ENCODE results near the gene F12.
A peak's percentile ranks its signal among the peaks of the same experiment; 100 is the strongest.

F12 gene

DNA sequence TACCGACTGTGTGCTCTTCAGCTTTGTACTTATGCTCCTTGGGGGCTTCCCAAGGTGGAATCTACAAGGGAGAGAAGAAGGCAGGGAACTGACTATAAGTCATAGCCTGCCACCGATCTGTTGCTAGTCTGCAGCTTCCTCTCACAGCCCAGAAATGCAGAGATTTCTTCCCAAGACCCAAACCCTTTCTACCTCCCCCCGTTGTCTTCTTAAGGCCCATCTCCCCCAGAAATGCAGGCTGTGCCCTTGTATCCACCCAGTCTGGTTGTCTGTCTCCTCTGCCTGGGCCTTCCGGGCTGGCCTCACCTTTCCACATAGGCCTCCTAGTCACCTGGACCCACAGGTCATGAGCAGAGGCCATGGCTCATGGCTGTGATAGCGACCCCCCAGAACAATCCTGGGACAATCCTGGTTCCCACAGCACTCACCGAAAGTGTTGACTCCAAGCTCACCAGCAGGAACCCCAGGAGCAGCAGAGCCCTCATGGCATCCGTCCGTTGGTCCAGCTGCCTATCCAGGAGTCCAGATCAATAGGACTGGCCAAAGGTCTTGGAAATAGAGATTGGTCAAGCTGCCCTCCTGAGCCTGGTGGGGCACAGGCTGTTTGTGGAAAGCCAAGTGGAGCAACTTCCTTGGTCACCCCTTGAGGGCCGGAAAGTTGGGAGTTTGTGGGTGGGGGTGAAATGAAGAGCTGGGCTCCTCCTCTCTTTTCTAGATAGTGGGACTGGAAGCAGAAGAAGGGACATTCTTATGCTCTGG, at the start of gene F12:
Gene F12, minus strand, starts transcription at position 522 of the 759 bp plus-strand sequence. Its CDS starts 37 bp downstream, at position 485.
- no peak for DNase-seq

DNA sequence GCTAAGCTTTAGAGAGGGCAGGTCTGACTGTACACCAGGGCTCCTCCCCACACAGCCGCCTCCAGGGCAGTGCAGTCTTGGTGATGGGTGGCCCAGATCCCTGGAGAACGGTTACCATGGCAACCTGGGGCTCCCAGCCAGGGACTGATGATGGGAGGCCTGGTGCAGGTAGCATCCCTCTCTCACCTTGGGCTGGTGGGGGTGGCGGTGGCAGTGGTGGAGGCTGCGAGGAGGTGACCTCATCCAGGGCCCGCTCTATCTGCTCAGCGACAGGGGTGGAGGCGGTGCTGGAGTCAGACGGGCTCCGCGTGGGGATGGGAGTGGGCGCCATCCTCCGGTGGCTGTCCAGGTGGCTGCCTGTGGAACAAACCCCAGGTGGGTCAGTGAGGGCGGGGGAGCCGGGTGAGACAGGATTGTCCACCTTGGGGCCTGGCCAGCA, 49.6 kb upstream of the F12 start:
- no peak for DNase-seq

DNA sequence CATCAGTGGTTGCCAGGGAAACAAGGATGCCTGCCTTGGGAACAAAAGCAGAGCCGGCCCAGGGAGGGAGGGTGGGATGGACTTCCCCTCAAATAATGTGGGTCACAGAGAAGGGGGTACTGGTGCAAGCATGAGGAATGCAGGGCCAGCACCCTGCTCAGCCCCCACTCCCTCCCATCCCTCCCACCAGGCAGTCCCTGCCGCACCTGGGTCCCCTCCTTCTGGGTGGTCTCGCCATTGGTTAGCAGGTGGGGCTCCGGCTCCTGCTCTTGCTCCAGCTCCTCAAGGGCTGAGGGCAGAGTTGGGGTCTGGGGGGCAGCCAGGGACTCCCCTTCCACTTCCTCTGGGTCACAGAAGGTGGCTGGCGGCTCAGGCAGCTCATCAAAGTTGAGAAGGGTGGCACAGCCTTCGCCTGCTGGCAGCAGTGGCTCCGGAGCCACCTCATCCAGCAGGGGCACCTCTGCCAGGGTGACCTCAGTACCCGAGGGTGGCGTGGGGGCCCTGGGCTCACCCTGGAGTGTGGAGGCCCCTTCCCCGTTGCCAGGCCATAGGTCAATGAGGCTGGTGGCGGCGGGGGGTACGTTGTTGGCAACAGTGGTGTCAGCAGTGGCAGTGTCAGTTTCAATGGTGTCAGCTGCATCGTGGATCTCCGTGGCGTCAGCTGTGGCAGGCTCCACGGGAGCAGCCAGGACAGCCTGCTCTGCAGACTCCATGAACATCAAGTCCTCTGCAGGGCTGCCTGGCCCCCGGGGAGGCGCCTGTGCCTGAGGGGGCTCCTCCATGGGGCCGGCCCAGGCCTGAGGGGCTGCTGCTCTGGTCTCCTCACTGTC, 48.7 kb upstream of the F12 start:
- DNase-seq: no peak

DNA sequence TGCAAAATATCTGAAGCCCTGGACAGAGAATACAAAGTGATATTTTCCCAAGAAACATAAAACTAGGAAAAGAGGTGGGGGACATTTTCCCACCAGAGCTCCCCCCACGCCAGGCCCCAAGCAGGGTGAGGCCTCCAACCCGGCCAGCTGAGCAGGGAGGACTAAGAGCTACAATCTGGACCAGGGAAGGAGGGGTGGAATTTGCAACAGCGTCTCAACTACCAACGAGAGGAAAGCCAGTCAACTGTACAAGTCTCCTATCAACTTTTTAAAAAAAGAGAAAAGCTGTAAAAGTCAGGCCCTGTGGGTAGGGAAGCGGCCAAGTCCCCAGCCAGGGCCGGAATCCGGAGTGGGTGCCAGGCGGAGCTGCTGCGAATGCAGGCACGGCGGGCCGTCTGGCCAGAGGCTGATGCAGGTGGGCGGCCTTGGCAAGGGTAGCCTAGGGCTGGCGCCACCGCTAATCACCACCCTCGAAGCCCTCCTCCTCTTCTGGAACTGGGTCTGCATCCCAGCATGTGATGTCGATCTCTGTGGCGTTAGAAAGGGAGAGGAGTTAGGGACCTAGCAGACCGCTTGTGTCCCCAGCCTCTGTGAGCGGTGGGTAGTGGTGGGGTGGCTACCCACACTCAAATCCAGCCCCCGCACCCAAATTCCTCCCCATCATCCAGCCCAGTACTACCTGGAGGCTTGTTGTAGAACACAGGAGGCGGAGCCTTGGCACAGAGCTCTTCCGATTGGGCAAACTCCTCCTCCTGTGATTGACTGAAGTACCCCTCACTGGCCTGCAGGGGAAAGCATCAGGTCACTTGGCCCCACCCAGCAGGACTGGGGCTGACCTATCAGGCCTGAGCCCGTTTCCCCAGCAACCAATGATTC, 47.9 kb upstream of the F12 start:
- peak; percentile 93 to 97 for DNase-seq

DNA sequence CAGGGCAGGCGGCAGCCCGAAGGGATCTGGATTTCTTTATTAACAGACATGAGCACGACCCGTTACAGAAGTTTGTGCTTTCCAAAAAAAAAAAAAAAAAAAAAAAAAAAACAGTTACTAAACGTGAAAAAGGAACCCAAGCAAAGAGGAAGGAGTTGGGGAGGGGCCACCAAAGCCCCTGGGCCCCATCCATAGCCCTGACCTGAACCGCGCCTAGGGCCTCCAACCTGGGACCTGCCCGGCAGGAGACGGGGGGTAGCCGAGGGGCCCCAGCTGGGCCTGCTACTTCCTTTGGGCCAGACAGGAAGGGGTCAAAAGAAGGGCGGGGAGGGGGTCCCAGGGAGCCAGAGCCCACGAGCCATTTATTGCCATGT, 47.2 kb upstream of the F12 start:
- no peak for DNase-seq

DNA sequence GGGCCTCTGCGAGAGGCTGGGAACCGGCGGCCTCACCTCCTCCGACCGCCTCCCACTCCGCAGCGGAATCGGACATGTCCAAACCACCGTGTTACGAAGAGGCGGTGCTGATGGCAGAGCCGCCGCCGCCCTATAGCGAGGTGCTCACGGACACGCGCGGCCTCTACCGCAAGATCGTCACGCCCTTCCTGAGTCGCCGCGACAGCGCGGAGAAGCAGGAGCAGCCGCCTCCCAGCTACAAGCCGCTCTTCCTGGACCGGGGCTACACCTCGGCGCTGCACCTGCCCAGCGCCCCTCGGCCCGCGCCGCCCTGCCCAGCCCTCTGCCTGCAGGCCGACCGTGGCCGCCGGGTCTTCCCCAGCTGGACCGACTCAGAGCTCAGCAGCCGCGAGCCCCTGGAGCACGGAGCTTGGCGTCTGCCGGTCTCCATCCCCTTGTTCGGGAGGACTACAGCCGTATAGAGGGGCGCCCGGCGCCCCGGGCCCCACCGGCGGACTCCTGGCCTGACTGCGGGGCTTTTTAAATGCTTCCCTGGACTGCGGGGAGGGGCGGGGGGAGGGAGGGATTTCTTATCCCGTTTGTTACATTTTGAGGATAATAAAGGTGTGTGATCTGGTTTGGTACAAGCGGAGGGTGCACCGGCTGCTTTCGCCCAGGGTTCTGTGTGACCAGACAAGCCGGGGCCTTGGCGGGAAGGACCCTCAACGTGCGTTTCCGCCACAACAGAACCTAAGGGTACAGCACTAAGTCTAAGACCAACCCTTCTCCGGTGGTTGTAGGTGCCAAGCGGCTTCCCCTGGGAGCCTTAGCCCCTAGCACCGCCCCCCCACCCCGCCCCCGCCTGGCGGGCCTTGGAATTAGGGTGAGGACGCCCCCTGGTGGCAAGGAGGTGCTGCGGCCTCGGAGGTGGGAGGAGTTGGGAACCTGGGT, 46.6 kb upstream of the F12 start:
- DNase-seq: peak; percentile 79 to 90

DNA sequence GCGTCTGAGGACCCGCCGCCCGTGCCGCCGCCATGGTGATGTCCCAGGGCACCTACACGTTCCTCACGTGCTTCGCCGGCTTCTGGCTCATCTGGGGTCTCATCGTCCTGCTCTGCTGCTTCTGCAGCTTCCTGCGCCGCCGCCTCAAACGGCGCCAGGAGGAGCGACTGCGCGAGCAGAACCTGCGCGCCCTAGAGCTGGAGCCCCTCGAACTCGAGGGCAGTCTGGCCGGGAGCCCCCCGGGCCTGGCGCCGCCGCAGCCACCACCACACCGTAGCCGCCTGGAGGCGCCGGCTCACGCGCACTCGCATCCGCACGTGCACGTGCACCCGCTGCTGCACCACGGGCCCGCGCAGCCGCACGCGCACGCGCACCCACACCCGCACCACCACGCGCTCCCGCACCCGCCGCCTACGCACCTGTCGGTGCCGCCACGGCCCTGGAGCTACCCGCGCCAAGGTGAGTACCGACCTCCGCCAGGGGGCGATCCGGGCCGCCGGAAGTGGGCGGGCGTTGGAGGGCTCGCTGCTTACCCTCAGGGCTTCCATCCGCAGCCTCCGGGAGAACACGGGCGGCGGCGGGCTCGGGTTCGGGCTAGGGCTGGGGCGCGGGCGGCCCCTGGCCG, 45.8 kb upstream of the F12 start:
- peak; percentile 75 to 90 for DNase-seq

DNA sequence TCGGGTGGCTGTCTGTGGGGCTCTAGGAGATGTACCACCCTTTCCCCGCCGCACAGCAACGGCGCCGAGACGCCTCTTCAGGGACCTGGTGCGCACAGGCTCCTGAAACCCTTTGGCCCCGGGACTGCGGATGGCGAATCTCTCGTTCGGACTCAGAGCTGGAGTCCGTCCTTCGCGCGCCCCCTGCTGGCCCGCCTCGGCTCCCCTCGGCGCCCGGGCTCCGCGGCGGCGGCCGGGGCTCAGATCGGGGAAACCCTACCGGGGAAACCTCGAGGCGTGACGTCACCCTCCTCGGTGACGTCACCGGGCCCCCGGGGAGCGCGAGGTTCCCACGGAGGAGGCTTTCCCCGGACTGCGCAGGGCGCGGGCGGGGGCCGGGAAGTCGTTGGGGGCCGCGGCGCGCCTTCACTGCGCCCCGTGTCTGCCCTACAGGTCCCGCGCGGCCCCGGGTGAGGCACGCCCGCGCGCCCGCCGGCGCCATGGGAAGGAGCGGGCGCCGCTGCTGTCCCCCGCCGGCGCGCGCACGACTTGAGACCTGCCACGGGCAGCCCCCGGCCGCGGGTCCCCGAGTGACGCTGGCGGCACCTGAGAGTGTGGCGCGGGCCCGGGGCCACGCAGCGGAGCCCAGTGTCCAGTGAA, 45.2 kb upstream of the F12 start:
- peak; percentile 77 to 82 for DNase-seq

DNA sequence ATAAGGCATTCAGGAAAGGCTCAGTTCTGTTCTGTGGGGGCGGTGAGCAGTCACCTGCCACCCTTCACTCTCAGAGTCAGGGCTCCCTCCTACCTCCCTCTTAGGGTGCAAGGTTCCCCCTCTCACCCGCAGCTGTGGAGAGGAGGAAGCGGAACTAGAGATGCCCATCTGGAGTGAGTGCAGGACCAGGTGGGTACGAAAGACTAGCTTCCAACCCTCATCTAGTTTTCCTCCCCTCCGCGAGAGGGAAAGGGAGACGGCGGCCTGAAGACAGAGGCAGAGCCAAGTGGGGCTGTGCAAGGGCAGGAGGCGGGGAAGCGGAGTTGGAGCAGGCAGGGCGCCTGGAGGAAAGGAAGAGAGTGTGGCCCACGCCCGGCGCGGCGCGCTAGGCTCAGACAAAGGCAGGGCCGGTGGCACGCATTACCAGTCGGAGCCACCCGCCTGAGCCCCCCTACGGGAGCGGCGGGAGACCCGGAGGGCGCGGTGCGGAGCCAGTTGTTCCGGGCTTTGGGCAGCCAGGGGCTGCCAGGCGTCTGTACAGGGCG, 44.6 kb upstream of the F12 start:
- DNase-seq: peak in 1 of 2 experiments; percentile 32

DNA sequence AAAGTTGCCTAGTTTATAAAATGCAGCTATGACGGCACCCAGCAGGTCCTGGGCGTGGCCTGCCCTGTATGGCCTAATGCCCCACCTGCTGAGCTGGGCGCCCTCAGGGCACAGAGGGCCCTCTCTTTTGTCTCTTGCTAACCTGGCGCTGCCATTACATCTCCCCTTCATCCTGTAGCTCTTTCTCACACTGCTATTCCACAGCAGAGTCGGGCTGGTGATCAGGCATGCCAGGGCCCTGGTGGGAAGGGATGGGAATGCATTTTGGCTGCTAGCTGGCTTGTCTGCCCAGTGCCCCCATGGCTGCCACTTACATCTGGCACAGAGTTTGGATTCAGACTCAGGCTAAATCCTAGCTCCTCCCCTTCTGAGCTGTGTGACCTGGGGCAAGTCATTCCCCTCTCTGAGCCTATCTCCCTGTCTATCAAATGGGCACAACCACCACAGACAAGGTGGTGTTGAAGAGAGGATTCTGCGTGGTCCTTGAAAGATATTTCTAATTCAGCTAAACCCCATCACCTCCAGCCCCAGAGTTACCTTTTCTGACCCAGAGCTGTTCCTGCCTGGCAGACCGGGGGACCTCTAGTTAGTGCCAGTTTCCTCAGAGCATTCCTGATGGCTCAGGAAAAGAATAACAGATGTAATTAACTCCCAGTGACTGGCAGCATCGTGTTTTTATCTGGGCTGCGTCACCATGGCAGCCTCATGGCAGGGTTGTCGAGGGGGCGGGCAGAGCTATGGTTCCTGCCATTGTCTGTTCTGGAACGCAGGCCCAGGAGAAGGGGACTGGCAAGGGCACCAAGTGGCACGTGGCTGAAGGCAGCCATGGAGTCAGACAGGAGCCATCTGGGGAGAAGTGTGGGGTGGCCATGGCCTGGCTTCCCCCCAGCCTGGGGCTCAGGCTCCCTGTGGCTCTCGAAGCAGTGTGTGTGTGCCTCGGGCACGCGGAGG, 43.6 kb upstream of the F12 start:
- no peak for DNase-seq

DNA sequence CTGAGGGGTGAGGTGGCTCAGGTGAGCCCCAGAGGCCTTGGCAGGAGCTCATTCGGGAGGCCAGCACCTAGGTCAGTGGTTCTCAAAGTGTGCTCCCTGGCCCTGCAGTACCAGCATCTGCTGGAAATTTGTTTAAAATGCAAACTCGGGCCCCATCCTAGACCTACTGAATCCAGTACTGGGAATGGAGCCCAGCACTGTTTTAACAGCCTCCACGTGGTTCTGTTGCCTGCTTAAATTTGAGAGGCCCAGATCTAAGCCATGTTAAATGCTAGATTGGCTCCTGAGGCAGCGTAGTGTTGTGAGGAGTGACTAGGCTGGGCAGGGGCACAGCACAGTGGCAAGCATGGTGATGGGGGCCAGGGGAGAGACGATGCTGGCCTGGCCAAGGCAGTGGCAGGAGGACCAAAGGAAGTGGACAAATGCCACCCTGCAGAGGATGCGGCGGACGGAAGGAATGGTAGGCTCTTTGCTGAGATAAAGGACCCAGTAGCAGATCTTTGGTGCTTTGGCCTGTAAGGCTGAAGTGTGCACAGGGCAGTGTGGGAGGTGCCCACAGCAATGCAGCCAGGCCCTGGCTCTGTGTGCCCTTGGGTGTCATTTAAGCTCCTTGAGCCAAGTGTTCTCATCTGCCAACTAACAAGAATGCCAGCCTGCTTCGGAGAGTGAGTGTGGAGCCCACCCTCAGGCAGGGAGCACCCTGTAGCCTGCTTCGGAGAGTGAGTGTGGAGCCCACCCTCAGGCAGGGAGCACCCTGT, 41.5 kb upstream of the F12 start:
- no peak for DNase-seq

DNA sequence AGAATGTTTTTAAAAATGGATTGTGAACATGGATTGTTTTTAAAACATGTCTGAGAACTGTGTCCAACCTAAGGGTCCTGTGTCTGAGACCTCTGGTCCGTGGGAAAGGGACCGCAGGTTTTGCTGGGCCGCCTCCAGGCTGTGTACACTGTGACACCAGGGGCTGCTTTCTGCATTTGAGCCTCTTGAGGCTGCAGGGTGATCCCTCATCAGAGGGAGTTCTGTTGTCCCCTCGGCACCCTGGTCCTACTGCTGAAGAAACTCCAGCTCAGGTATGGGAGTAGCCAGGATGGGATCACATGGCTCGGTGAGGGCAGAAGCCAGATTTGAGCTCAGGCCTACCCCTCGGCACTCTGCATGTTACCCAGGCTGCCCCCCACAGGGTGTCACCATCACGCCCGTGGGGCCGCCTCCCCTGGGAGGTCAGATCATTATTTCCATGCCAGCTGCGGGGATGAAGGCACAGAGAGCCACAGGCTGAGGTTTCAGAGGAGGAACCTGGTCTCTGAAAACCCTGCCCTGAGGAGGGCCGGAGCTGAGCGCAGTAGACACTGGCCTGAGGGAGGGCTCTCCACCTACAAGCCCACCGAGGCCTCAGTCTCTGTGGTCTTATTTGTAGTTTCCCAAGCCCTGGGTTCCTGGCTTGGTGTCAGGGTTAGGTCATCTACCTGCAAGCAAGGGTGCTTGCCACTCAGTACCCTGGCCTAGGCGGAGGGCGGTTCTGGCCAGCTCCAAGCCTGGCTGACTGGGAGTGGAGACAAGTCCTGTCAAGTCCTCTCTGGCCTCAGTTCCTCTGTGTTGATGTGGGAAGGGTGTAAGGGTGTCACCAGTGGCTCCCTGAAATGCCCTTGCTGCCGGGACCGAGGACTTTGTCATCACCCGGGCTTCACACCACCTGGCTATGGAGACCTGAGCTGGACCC, 40.0 kb upstream of the F12 start:
- no peak for DNase-seq

DNA sequence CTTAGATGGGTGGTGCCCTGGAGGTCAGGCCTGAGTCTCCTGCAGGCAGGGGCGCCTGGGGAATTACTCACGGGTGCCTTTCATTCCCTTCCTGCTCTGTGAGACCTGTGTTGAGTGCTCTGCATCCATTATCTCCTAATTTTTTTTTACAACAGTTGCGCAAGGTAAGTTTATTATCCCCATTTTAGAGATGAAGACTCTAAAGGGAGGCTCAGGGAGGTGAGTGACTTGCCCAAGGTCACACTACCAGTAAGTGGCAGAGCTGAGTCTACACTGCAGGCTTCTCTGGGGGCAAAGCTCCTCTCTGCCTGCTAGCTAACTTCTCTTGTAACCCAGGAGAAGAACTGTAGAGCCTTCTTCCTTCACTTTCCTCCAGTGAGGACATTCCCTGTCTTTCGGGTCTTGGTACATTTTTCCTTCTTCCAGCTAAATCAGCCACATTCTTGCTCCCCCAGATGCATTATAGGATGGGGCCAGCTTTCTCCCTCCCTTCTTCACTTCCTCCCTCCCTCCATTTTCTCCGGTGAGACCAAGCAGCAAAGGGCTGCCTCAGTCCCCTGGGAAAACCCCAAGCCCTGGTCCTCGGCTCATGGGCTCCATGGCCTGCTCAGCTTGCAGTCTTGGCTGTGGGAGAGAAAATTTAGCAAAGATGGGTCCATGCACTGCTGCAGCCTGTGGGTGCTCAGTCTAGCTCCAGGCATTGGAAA, 39.0 kb upstream of the F12 start:
- no peak for DNase-seq

DNA sequence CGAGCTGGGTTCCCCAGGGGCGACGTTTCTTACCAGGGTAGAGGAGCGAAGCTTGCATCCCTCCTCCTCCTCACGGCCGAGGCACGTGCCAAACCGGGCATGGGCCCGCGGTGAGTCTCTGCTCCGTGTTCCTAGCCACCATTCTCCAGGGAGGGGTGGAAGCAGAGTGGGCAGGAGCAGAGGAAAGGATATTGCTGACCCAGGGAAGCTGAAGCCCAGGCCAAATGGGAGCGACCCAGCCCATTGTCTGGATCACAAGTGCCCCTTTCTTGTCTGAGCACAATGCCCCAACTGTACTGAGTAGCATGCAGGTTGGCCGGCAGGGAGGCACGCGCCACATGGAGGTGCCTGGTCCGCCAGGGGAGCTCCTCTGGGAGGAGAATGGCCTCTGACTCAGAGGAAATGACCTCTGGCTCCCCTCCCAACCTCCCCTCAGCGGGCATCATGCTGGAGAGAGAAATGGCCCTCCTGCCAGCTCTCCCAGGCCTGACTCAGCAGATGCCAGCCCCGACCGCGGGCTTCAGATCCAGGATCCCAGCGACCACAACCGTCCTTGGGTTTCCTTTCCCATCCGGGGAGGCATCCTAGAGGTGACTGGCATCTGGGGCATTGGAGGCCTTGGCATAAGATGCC, 38.4 kb upstream of the F12 start:
- DNase-seq: no peak

DNA sequence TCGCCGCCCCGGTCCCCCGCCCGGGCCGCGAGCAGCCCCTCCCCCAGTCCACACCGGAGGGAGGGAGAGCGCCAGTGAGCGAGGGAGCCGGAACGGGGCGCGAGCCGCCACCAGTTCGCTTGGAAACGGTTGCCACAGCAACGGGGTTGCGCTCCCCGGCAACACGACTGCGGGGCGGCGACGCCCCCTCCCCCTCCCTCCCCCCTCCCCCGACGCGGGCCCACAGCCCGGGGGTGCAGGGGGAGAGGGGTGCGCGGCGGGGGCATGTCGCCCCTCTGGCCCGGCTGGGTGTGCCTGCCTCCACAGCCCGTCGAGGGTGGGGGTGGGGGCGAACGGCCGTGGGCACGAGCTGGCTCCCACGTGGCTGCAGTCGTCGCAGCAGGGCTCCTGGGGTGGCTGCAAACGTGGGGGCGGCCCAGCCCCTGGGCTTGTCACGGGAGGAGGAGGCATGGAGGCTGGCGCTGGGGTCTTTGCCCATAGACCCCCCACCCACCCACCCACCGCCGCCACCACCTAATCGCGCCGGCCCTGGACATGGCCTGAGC, 37.8 kb upstream of the F12 start:
- peak in 1 of 2 experiments; percentile 60 for DNase-seq

Data from SHP77 (cell line).